RWPE1 (cell line): ENCODE results near the gene ASB6.

Experiments
- CTCF ChIA-PET: fragments of 350-600 bp; sonication (Branson Sonifier 250); formaldehyde crosslinking; extraction: SDS; loops from one replicate; lab custom pipeline; 2021; lab: Yijun Ruan, JAX
- POLR2A ChIA-PET: fragments of 400-600 bp; formaldehyde crosslinking; extraction: SDS; loops from one replicate; lab custom pipeline; 2020; ENCODE audit warnings: antibody characterized with exemption; ENCODE audit not compliant: low non-redundant PET; lab: Yijun Ruan, JAX
- DNase-seq: peaks from one replicate; pipeline ENCODE4 v3.0.0; 2012; ENCODE audit warnings: low spot score
- H3K27ac ChIP-seq: fragments of 450-650 bp; 2 replicates; pipeline ENCODE4 v1.5.1; 2017
- CTCF ChIP-seq: fragments of 450-650 bp; conservative IDR thresholded peaks from 2 replicates; pipeline ENCODE4 v1.5.1; 2017; ENCODE audit warnings: low read depth, mild to moderate bottlenecking

ASB6 gene

GRCh38 chr9:129656795-129657390, 14.9 kb upstream of the ASB6 start:
- ChIA-PET POLR2A (no interaction called here), CTCF (interaction anchor here (0.6 to 1.3 kb wide), 4 partner anchors 15 to 1030 kb away, joined by 3 to 4 read pairs (median 4); partner anchors contain the start of gene ASB6)
- TF ChIP-seq CTCF, result no peak
- peak; percentile 77 for DNase-seq
- no peak overlapping the region for H3K27ac ChIP-seq

GRCh38 chr9:129655696-129656095, 13.7 kb upstream of the ASB6 start:
- CTCF ChIA-PET, result interaction anchor here (0.6 to 1.3 kb wide), 3 partner anchors 13 to 414 kb away, joined by 3 to 4 read pairs (median 3); partner anchors contain the start of gene ASB6
- H3K27ac ChIP-seq, result no peak overlapping the region
- no peak for DNase-seq
- POLR2A ChIA-PET, result no interaction called here
- TF ChIP-seq CTCF, result no peak

- ChIA-PET CTCF (no interaction called here), POLR2A (no interaction called here)
- TF ChIP-seq CTCF, result no peak
- H3K27ac ChIP-seq, result no peak overlapping the region
- no peak for DNase-seq
These were observed 13.2 kb upstream of the ASB6 start for GRCh38 chr9:129655154-129655553.

- no peak for DNase-seq
- H3K27ac ChIP-seq, result no peak overlapping the region
- TF ChIP-seq CTCF, result no peak
- ChIA-PET CTCF (interaction anchor here (0.6 kb wide), 1 partner anchor 66 kb away, joined by 3 read pairs; no protein-coding TSS in a partner anchor), POLR2A (no interaction called here)
These were observed 12.6 kb upstream of the ASB6 start for GRCh38 chr9:129654554-129655040.

GRCh38 chr9:129653823-129654553, 12.0 kb upstream of the ASB6 start:
- no peak for TF ChIP-seq CTCF
- POLR2A ChIA-PET, result no interaction called here
- CTCF ChIA-PET, result interaction anchor here (0.6 to 2.0 kb wide), 3 partner anchors 11 to 123 kb away, joined by 3 to 8 read pairs (median 4); no protein-coding TSS in a partner anchor
- H3K27ac ChIP-seq, result no peak overlapping the region
- DNase-seq, result no peak

- TF ChIP-seq CTCF, result no peak
- H3K27ac ChIP-seq, result no peak overlapping the region
- DNase-seq, result no peak
- ChIA-PET POLR2A (no interaction called here), CTCF (interaction anchor here (0.6 to 0.7 kb wide), 3 partner anchors 76 to 269 kb away, joined by 3 to 5 read pairs (median 4); no protein-coding TSS in a partner anchor)
These were observed 8.8 kb upstream of the ASB6 start for GRCh38 chr9:129650680-129651235.
